GM23338 (cell line): ENCODE measurements around the gene RHOT1. TPM values are rescaled to one million over a fixed set of nuclear protein-coding genes. Genes with fewer than 3 reads are reported as not detected.

Experiments
- ATAC-seq: fragments of 200-7000 bp; cut with Tn5 transposase; 3 replicates; pipeline ENCODE4 v1.9.1; 2020
- DNase-seq: peaks from one replicate; pipeline ENCODE4 v3.0.0-alpha.2; 2015; ENCODE audit warnings: low spot score
- H2AFZ ChIP-seq: fragments of 200-600 bp; sonication (generic); 2 replicates; pipeline ENCODE4 v1.8.0; 2016; ENCODE audit warnings: antibody characterized with exemption, mild to moderate bottlenecking, moderate library complexity
- H3F3A ChIP-seq: fragments of 200-600 bp; sonication (generic); replicated peaks from 2 replicates; pipeline ENCODE4 v1.8.0; 2017; ENCODE audit warnings: antibody characterized with exemption, mixed run types, low read depth
- H3K27ac ChIP-seq: fragments of 200-600 bp; sonication (generic); 2 replicates; pipeline ENCODE4 v1.6.1; 2016; ENCODE audit warnings: low read depth
- H3K27me3 ChIP-seq: fragments of 200-600 bp; sonication (generic); 2 replicates; pipeline ENCODE4 v1.8.0; 2016; ENCODE audit warnings: mild to moderate bottlenecking, mixed run types, moderate library complexity; ENCODE audit not compliant: insufficient read depth
- H3K36me3 ChIP-seq: fragments of 200-600 bp; sonication (generic); 2 replicates; pipeline ENCODE4 v1.8.0; 2016; ENCODE audit warnings: mild to moderate bottlenecking; ENCODE audit not compliant: insufficient read depth
- H3K4me1 ChIP-seq: fragments of 200-600 bp; sonication (generic); 2 replicates; pipeline ENCODE4 v1.8.0; 2016; ENCODE audit warnings: mild to moderate bottlenecking, moderate library complexity; ENCODE audit not compliant: insufficient read depth
- H3K4me2 ChIP-seq: fragments of 200-600 bp; sonication (generic); 2 replicates; pipeline ENCODE4 v1.7.1; 2017; ENCODE audit warnings: mixed run types
- H3K4me3 ChIP-seq: fragments of 200-600 bp; sonication (generic); 2 replicates; pipeline ENCODE4 v1.6.1; 2016; ENCODE audit warnings: mixed run types
- H3K79me2 ChIP-seq: fragments of 200-600 bp; sonication (generic); replicated peaks from 2 replicates; pipeline ENCODE4 v1.8.0; 2017; ENCODE audit warnings: mild to moderate bottlenecking; ENCODE audit not compliant: insufficient read depth
- H3K9me2 ChIP-seq: fragments of 200-600 bp; sonication (generic); 2 replicates; pipeline ENCODE4 v1.8.0; 2017; ENCODE audit not compliant: insufficient read depth
- H4K20me1 ChIP-seq: fragments of 200-600 bp; sonication (generic); replicated peaks from 2 replicates; pipeline ENCODE4 v1.8.0; 2017; ENCODE audit warnings: mild to moderate bottlenecking; ENCODE audit not compliant: insufficient read depth
- H3K27ac Mint-ChIP-seq: 2 replicates; pipeline ENCODE4 v1.8.0; 2020; ENCODE audit warnings: inconsistent platforms, mild to moderate bottlenecking, moderate library complexity, mixed read lengths
- H3K27me3 Mint-ChIP-seq: 3 replicates; pipeline ENCODE4 v1.8.0; 2022; ENCODE audit warnings: low read depth, mild to moderate bottlenecking, moderate library complexity, mixed read lengths, inconsistent platforms; ENCODE audit not compliant: insufficient read depth, poor library complexity
- H3K36me3 Mint-ChIP-seq: 3 replicates; pipeline ENCODE4 v1.8.0; 2021; ENCODE audit warnings: low read depth, mild to moderate bottlenecking, inconsistent platforms, moderate library complexity, mixed read lengths
- H3K4me1 Mint-ChIP-seq: 3 replicates; pipeline ENCODE4 v1.8.0; 2020; ENCODE audit warnings: mild to moderate bottlenecking, inconsistent platforms, mixed read lengths
- H3K4me3 Mint-ChIP-seq: 3 replicates; pipeline ENCODE4 v1.8.0; 2021; ENCODE audit warnings: moderate library complexity, mild to moderate bottlenecking, inconsistent platforms, mixed read lengths
- H3K9me3 Mint-ChIP-seq: 3 replicates; pipeline ENCODE4 v1.8.0; 2020; ENCODE audit warnings: moderate library complexity, mild to moderate bottlenecking, inconsistent platforms, mixed read lengths
- CREB1 ChIP-seq: fragments of 250-450 bp; sonication (Bioruptor Pico); IDR thresholded peaks from 2 replicates; pipeline ENCODE4 v1.5.0; 2020; ENCODE audit warnings: low read depth, mild to moderate bottlenecking, moderate library complexity
- POLR2AphosphoS5 ChIP-seq: IDR thresholded peaks from 2 replicates; pipeline ENCODE4 v1.6.1; 2016; ENCODE audit warnings: antibody characterized with exemption, low read depth
- polyA plus RNA-seq: library from polyadenylated mRNA; unstranded; fragments of >200 nt; fragmentation: Nextera tagmentation; extraction: Ambion mirVana; gene quantifications from 2 replicates; pipeline ENCODE4 v1.2.1, GENCODE V29; 2016
- total RNA-seq: library from RNA; depleted of rRNA; stranded (reverse); fragments of >200 nt; shearing (Covaris generic); gene quantifications from 2 replicates; pipeline ENCODE4 v1.2.3, GENCODE V29; 2014
- TF ChIP-seq, protein P1 (sequence below): fragments of 250-450 bp; sonication (Bioruptor Pico); IDR thresholded peaks from 2 replicates; pipeline ENCODE4 v1.5.0; 2020; ENCODE audit warnings: mild to moderate bottlenecking, moderate library complexity
- TF ChIP-seq, protein P2 (sequence below), 2 experiments: fragments of 200-600 bp in 1 of 2; sonication (generic) in 1 of 2; conservative IDR thresholded peaks; 2 replicates each; pipeline versions ENCODE4 v1.5.1 to v1.6.1; 2016 to 2017; ENCODE audit warnings: antibody characterized with exemption in 2 of 2, low read depth in 2 of 2, mild to moderate bottlenecking in 2 of 2, moderate library complexity in 1 of 2
- TF ChIP-seq, protein P3 (sequence below): IDR thresholded peaks from 2 replicates; pipeline ENCODE4 v1.6.1; 2016; ENCODE audit warnings: antibody characterized with exemption

RHOT1 gene
- total and polyA plus RNA-seq, 2 experiments from 2014 or later, result 40.8 to 53.5 TPM

DNA sequence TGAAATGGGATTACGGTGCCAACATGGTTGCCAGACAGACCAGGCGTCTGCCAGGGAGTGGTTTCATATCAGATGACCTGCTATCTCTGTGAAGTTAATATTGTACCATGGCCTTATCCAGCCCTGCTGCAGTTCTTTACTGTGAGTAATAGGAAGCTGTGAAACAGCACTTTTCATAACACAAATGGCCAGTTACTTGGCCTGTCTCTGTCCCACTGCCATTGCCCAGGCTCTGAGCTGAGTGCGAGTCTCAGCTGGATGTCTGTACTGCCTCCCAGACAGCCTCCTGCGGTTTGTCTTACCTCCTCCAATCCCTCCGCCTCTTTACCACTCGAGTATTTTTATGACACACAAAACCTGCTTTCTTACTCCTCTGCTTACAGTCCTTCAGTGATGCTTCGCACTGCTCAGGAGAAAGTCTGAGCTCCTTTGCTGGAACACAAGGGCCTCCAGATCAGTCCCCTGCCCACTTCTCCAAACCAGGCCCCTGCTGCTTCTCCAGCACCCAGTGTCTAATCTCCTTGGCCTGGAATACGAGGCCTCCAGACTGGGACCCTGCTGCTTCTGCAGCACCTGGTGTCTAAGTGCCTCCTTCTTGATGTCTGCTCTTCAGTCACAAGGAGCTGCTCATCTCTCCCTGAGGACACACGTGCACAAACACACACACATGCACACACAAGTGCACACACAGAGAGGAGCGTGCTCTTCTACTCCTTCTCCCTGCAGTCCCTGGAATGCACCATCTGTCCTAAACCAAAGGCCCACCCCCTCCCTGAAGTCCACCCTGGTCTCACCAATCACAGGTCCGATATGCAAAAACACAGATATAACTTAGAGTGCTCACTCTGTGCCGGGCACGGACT lies 17.1 kb upstream of the RHOT1 start (continued):
- TF ChIP-seq, protein P1, sequence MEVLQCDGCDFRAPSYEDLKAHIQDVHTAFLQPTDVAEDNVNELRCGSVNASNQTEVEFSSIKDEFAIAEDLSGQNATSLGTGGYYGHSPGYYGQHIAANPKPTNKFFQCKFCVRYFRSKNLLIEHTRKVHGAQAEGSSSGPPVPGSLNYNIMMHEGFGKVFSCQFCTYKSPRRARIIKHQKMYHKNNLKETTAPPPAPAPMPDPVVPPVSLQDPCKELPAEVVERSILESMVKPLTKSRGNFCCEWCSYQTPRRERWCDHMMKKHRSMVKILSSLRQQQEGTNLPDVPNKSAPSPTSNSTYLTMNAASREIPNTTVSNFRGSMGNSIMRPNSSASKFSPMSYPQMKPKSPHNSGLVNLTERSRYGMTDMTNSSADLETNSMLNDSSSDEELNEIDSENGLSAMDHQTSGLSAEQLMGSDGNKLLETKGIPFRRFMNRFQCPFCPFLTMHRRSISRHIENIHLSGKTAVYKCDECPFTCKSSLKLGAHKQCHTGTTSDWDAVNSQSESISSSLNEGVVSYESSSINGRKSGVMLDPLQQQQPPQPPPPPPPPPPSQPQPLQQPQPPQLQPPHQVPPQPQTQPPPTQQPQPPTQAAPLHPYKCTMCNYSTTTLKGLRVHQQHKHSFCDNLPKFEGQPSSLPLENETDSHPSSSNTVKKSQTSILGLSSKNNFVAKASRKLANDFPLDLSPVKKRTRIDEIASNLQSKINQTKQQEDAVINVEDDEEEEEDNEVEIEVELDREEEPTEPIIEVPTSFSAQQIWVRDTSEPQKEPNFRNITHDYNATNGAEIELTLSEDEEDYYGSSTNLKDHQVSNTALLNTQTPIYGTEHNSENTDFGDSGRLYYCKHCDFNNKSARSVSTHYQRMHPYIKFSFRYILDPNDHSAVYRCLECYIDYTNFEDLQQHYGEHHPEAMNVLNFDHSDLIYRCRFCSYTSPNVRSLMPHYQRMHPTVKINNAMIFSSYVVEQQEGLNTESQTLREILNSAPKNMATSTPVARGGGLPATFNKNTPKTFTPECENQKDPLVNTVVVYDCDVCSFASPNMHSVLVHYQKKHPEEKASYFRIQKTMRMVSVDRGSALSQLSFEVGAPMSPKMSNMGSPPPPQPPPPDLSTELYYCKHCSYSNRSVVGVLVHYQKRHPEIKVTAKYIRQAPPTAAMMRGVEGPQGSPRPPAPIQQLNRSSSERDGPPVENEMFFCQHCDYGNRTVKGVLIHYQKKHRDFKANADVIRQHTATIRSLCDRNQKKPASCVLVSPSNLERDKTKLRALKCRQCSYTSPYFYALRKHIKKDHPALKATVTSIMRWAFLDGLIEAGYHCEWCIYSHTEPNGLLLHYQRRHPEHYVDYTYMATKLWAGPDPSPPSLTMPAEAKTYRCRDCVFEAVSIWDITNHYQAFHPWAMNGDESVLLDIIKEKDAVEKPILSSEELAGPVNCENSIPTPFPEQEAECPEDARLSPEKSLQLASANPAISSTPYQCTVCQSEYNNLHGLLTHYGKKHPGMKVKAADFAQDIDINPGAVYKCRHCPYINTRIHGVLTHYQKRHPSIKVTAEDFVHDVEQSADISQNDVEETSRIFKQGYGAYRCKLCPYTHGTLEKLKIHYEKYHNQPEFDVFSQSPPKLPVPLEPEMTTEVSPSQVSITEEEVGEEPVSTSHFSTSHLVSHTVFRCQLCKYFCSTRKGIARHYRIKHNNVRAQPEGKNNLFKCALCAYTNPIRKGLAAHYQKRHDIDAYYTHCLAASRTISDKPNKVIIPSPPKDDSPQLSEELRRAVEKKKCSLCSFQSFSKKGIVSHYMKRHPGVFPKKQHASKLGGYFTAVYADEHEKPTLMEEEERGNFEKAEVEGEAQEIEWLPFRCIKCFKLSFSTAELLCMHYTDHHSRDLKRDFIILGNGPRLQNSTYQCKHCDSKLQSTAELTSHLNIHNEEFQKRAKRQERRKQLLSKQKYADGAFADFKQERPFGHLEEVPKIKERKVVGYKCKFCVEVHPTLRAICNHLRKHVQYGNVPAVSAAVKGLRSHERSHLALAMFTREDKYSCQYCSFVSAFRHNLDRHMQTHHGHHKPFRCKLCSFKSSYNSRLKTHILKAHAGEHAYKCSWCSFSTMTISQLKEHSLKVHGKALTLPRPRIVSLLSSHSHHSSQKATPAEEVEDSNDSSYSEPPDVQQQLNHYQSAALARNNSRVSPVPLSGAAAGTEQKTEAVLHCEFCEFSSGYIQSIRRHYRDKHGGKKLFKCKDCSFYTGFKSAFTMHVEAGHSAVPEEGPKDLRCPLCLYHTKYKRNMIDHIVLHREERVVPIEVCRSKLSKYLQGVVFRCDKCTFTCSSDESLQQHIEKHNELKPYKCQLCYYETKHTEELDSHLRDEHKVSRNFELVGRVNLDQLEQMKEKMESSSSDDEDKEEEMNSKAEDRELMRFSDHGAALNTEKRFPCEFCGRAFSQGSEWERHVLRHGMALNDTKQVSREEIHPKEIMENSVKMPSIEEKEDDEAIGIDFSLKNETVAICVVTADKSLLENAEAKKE (CRISPR knock-in tag), result no peak

DNA sequence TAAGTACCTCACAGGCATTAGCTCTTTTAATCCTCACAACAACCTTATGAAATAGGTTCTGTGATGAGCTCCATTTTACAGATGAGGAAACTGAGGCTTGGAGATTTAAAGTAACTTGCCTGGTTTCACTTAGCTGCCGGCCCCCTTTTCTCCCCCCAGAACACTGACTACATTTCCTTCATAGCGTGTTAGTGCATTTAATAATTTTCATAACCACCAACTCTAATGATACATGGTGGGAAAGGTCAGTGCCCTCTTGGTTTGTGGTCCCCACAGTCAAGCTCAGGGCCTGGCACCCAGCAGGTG lies 16.5 kb upstream of the RHOT1 start:
- peaks cover 6% of the 10 kb centered on the region for H3K27me3 Mint-ChIP-seq
- Histone ChIP-seq H3F3A (no peaks in the 10 kb centered on the region), H3K36me3 (no peaks in the 10 kb centered on the region), H4K20me1 (no peaks in the 10 kb centered on the region), H3K27me3 (no peaks in the 10 kb centered on the region), H3K4me1 (peaks cover 17% of the 10 kb centered on the region), H3K4me3 (no peak overlapping the region), H3K27ac (no peak overlapping the region), H3K4me2 (no peak overlapping the region), H2AFZ (peak overlapping the region; percentile 59; the same call in 1 of the 2 replicates), H3K79me2 (no peaks in the 10 kb centered on the region; the same call in 1 of the 2 replicates), H3K9me2 (no peaks in the 10 kb centered on the region)
- H3K27ac Mint-ChIP-seq, result no peak overlapping the region
- peaks cover 6% of the 10 kb centered on the region; the same call in 1 of the 3 replicates for H3K9me3 Mint-ChIP-seq
- H3K4me3 Mint-ChIP-seq, result no peak overlapping the region
- peaks cover 16% of the 10 kb centered on the region; the same call in 2 of the 3 replicates for H3K4me1 Mint-ChIP-seq
- H3K36me3 Mint-ChIP-seq, result peaks cover 7% of the 10 kb centered on the region
- ATAC-seq (no peak), DNase-seq (no peak)
- TF ChIP-seq CREB1 (CRISPR knock-in tag) (no peak), POLR2AphosphoS5 (no peak)
- TF ChIP-seq, protein P2, sequence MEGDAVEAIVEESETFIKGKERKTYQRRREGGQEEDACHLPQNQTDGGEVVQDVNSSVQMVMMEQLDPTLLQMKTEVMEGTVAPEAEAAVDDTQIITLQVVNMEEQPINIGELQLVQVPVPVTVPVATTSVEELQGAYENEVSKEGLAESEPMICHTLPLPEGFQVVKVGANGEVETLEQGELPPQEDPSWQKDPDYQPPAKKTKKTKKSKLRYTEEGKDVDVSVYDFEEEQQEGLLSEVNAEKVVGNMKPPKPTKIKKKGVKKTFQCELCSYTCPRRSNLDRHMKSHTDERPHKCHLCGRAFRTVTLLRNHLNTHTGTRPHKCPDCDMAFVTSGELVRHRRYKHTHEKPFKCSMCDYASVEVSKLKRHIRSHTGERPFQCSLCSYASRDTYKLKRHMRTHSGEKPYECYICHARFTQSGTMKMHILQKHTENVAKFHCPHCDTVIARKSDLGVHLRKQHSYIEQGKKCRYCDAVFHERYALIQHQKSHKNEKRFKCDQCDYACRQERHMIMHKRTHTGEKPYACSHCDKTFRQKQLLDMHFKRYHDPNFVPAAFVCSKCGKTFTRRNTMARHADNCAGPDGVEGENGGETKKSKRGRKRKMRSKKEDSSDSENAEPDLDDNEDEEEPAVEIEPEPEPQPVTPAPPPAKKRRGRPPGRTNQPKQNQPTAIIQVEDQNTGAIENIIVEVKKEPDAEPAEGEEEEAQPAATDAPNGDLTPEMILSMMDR (conservative IDR thresholded peaks at IDR 0.05; ENCODE audit: low read depth in 2 of 2), result no peak
- TF ChIP-seq, protein P1 (CRISPR knock-in tag), result no peak
- TF ChIP-seq, protein P3, sequence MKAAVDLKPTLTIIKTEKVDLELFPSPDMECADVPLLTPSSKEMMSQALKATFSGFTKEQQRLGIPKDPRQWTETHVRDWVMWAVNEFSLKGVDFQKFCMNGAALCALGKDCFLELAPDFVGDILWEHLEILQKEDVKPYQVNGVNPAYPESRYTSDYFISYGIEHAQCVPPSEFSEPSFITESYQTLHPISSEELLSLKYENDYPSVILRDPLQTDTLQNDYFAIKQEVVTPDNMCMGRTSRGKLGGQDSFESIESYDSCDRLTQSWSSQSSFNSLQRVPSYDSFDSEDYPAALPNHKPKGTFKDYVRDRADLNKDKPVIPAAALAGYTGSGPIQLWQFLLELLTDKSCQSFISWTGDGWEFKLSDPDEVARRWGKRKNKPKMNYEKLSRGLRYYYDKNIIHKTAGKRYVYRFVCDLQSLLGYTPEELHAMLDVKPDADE, result no peak
